ENCODE measurements around the gene NOS1AP. TPM values are rescaled to one million over a fixed set of nuclear protein-coding genes. Genes with fewer than 3 reads are reported as not detected.
A peak's percentile ranks its signal among the peaks of the same experiment; 100 is the strongest.

NOS1AP gene
- total RNA-seq, 1 donor = 0.43 TPM

GRCh38 chr1:162185314-162186025 is 116.0 kb downstream of the NOS1AP start:
- DNase-seq (ENCODE audit: low read depth) = peak; percentile 66
- H3K4me3 ChIP-seq (ENCODE audit: low read depth, low read length) = no peak overlapping the region
- no peak for TF ChIP-seq CTCF (IDR thresholded peaks at IDR 0.05; ENCODE audit: insufficient read depth, low read depth, low read length)

- no peak overlapping the region for H3K4me3 ChIP-seq (ENCODE audit: low read depth, low read length)
- no peak for DNase-seq (ENCODE audit: low read depth)
- TF ChIP-seq CTCF (IDR thresholded peaks at IDR 0.05; ENCODE audit: insufficient read depth, low read depth, low read length) = no peak
Measured at GRCh38 chr1:162186026-162186374, 116.5 kb downstream of the NOS1AP start.

- DNase-seq (ENCODE audit: low read depth) = no peak
- no peak overlapping the region for H3K4me3 ChIP-seq (ENCODE audit: low read depth, low read length)
- no peak for TF ChIP-seq CTCF (IDR thresholded peaks at IDR 0.05; ENCODE audit: insufficient read depth, low read depth, low read length)
Measured at GRCh38 chr1:162186406-162186805, 116.9 kb downstream of the NOS1AP start.

- H3K4me3 ChIP-seq (ENCODE audit: low read depth, low read length) = no peak overlapping the region
- no peak for DNase-seq (ENCODE audit: low read depth)
- TF ChIP-seq CTCF (IDR thresholded peaks at IDR 0.05; ENCODE audit: insufficient read depth, low read depth, low read length) = no peak
Measured at GRCh38 chr1:162187687-162188276, 118.3 kb downstream of the NOS1AP start.

- H3K4me3 ChIP-seq (ENCODE audit: low read depth, low read length) = no peak overlapping the region
- DNase-seq (ENCODE audit: low read depth) = no peak
- TF ChIP-seq CTCF (IDR thresholded peaks at IDR 0.05; ENCODE audit: insufficient read depth, low read depth, low read length) = no peak
Measured at GRCh38 chr1:162189345-162189744, 119.9 kb downstream of the NOS1AP start.

GRCh38 chr1:162191396-162192305 is 122.2 kb downstream of the NOS1AP start:
- no peak for TF ChIP-seq CTCF (IDR thresholded peaks at IDR 0.05; ENCODE audit: insufficient read depth, low read depth, low read length)
- H3K4me3 ChIP-seq (ENCODE audit: low read depth, low read length) = no peak overlapping the region
- no peak for DNase-seq (ENCODE audit: low read depth)
